Measurements from ENCODE around the gene ZNF578. TPM values are rescaled to one million over a fixed set of nuclear protein-coding genes. Genes with fewer than 3 reads are reported as not detected.
"Not testable (repeated sequence)": the region's sequence is repeated elsewhere in the genome, so short reads cannot be mapped to it uniquely, and the experiment has no call there.

The ZNF578 gene
- total RNA-seq, 1 donor from 2014 or later: 2.4 TPM

DNA sequence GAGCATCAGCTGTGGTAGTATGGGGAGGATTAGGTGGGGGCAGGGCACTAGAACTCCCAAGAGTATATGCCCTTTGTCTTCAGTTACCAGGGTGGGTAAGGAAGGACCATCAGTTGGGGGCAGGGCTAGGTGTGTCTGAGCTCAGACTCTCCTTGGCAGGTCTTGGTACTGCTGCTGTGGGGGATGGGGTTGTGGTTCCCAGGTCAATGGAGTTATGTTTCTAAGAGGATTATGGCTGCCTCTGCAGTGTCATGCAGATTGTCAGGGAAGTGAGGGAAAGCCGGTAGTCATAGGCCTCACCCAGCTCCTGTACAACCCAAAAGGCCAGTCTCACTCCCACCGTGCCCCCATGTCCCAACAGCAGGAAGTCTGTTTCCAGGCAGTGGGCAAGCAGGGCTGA is 8.8 kb upstream of the ZNF578 start:
- peaks cover 81% of the 10 kb centered on the region for H3K9me3 ChIP-seq (replicated peaks)
- no peaks in the 10 kb centered on the region for H3K27me3 ChIP-seq (ENCODE audit: low read depth)
- H3K27ac ChIP-seq (replicated peaks): no peak overlapping the region
- no peak for DNase-seq
- no peak overlapping the region for H3K4me3 ChIP-seq
- no peaks in the 10 kb centered on the region for H3K36me3 ChIP-seq
- intact Hi-C loops (cut with micrococcal nuclease): no loop called here
- H3K4me1 ChIP-seq: no peaks in the 10 kb centered on the region
- no peak for TF ChIP-seq CTCF (IDR thresholded peaks at IDR 0.05; ENCODE audit: borderline replicate concordance)

GRCh38 chr19:52451241-52451640 is 2.1 kb upstream of the ZNF578 start:
- no peak for DNase-seq
- H3K27ac ChIP-seq (replicated peaks): no peak overlapping the region
- H3K36me3 ChIP-seq: peaks cover 17% of the 10 kb centered on the region
- intact Hi-C loops (cut with micrococcal nuclease): no loop called here
- peak overlapping the region; percentile 13 for H3K4me3 ChIP-seq
- TF ChIP-seq CTCF (IDR thresholded peaks at IDR 0.05; ENCODE audit: borderline replicate concordance): no peak
- peaks cover 8% of the 10 kb centered on the region for H3K27me3 ChIP-seq (ENCODE audit: low read depth)
- H3K4me1 ChIP-seq: peaks cover 17% of the 10 kb centered on the region
- peaks cover 92% of the 10 kb centered on the region for H3K9me3 ChIP-seq (replicated peaks)

DNA sequence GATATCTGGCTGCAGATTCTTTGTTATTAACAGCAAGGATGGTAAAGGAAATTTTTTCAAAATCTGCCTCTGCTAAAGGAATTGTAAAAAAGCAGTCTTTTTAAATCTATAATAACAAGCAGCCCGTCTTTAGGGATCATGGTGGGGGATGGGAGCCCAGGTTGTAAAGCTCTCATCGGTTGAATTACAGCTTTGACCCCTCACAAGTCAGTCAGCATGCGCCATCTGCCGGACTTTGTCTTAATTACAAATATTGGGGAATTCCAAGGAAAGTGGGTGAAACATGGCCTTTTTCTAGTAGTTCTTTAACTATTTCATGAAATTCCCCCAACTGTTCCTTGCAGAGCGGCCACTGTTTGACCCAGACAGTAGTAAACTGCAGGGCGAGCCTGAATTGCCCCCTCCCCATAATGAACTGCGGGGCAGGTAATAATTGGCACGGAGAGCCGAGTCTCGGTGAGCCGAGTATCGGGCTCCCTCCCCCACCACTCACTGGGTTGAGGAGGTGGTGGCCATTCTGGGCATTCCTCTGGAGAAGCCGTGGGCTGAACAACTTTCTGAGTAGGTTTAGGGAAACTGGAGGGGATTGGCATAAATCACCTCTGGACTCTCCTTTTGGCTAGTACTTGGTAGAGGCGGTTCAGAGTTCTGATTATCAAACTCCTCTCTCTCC is 11.6 kb downstream of the ZNF578 start:
- H3K4me1 ChIP-seq: no peaks in the 10 kb centered on the region
- H3K9me3 ChIP-seq (replicated peaks): peaks cover 100% of the 10 kb centered on the region
- H3K27ac ChIP-seq (replicated peaks): no peak overlapping the region
- H3K4me3 ChIP-seq: no peak overlapping the region
- peaks cover 98% of the 10 kb centered on the region for H3K36me3 ChIP-seq
- no peaks in the 10 kb centered on the region for H3K27me3 ChIP-seq (ENCODE audit: low read depth)
- no peak for TF ChIP-seq CTCF (IDR thresholded peaks at IDR 0.05; ENCODE audit: borderline replicate concordance)
- intact Hi-C loops (cut with micrococcal nuclease): no loop called here
- no peak for DNase-seq

- Histone ChIP-seq H3K4me3 (no peak overlapping the region), H3K27ac (replicated peaks) (no peak overlapping the region), H3K4me1 (no peaks in the 10 kb centered on the region), H3K36me3 (peaks cover 99% of the 10 kb centered on the region), H3K9me3 (replicated peaks) (peaks cover 100% of the 10 kb centered on the region), H3K27me3 (ENCODE audit: low read depth) (no peaks in the 10 kb centered on the region)
- DNase-seq: no peak
- no peak for TF ChIP-seq CTCF (IDR thresholded peaks at IDR 0.05; ENCODE audit: borderline replicate concordance)
- intact Hi-C loops (cut with micrococcal nuclease): no loop called here
Measured at GRCh38 chr19:52473655-52474350, 20.4 kb downstream of the ZNF578 start.

DNA sequence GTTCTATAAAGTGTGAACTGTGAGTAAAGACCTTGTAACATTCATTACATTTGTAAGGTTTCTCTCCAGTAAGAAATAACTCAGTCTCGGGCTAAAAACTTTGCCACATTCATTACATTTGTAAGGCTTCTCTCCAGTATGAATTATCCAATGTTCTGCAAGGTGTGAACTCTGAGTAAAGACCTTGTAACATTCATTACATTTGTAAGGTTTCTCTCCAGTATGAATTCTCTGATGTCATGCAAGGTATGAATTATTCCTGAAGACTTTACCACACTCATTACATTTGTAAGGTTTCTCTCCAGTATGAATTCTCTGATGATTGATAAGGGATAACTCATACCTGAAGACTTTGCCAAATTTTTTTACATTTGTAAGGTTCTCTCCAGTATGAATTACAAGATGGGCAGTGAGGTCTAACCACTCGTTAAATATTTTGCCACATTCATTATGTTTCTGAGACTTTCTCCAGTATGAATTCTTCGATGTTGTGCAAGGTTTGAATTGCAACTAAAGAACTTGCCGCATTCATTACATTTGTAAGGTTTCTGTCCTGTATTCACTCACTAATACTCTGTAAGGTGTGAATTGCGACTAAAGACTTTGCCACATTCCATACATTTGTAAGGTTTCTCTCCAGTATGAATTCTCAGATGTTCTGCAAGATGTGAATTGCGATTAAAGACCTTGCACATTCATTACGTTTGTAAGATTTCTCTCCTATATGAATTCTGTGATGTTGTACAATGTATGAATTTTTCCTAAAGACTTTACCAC is 21.2 kb downstream of the ZNF578 start:
- Histone ChIP-seq H3K27me3 (ENCODE audit: low read depth) (no peaks in the 10 kb centered on the region), H3K4me3 (no peak overlapping the region), H3K36me3 (peaks cover 99% of the 10 kb centered on the region), H3K4me1 (no peaks in the 10 kb centered on the region), H3K9me3 (replicated peaks) (peaks cover 100% of the 10 kb centered on the region), H3K27ac (replicated peaks) (no peak overlapping the region)
- DNase-seq: no peak
- intact Hi-C loops (cut with micrococcal nuclease): no loop called here
- TF ChIP-seq CTCF (IDR thresholded peaks at IDR 0.05; ENCODE audit: borderline replicate concordance): no peak

- H3K27ac ChIP-seq (replicated peaks); H3K27me3 ChIP-seq (ENCODE audit: low read depth); DNase-seq; H3K4me1 ChIP-seq; intact Hi-C loops (cut with micrococcal nuclease); H3K4me3 ChIP-seq: not testable (repeated sequence)
- Histone ChIP-seq H3K9me3 (replicated peaks) (peaks cover 98% of the 10 kb centered on the region), H3K36me3 (peaks cover 55% of the 10 kb centered on the region)
Measured at GRCh38 chr19:52484111-52484743, 30.9 kb downstream of the ZNF578 start.

DNA sequence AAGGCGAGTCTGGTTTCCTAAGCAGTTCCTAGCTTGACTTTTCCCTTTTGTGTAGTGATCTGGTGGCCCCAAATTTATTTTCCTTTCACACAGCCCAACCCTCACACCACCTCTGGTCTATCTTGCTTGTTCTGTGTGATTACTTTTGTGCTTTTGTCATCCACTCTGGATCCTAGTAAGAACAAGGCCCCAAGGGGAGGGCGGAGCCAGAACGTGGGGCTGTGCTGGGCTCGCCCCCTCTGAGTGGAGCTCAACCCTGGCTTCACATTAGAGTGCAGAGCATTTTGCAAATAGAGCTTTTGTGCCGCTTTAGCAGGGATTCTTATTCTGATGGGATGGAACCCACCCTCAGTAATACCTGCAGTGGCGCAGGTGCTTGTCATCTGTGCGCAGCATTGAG is 31.7 kb downstream of the ZNF578 start:
- intact Hi-C loops (cut with micrococcal nuclease); H3K27me3 ChIP-seq (ENCODE audit: low read depth): not testable (repeated sequence)
- peaks cover 98% of the 10 kb centered on the region for H3K9me3 ChIP-seq (replicated peaks)

More for the DNA sequence above, 31.7 kb downstream of the ZNF578 start:
- H3K4me1 ChIP-seq; DNase-seq; H3K4me3 ChIP-seq; H3K27ac ChIP-seq (replicated peaks): not testable (repeated sequence)
- H3K36me3 ChIP-seq: peaks cover 47% of the 10 kb centered on the region

Measured in left ventricle myocardium inferior (tissue), 1 donor.